ENCODE results near the gene HSPB6.

DNA sequence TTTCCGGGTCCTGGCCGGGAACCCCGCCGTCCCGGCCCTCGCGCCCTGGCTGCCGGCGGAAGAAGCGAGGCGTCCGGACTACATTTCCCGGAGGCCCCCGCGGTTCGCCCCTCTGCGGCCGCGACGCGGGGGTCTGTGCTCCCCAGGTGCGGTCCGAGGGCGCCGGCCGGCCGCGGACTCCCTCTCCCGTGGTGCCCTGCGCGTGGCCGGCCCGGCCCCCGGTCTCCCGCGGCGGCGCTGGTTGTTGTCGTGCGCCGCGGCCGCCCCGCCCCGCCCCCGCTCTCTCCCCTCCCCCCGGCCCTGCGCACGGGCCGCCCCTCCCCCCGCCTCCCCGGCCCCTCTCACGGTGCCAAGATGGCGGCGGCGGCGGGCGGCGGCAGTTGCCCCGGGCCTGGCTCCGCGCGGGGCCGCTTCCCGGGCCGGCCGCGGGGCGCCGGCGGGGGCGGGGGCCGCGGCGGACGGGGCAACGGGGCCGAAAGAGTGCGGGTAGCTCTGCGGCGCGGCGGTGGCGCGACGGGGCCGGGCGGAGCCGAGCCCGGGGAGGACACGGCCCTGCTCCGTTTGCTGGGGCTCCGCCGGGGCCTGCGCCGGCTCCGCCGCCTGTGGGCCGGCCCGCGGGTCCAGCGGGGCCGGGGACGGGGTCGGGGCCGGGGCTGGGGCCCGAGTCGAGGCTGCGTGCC, 39.0 kb downstream of the HSPB6 start, which contains the start of gene KMT2B:
- TF ChIP-seq, protein P1, sequence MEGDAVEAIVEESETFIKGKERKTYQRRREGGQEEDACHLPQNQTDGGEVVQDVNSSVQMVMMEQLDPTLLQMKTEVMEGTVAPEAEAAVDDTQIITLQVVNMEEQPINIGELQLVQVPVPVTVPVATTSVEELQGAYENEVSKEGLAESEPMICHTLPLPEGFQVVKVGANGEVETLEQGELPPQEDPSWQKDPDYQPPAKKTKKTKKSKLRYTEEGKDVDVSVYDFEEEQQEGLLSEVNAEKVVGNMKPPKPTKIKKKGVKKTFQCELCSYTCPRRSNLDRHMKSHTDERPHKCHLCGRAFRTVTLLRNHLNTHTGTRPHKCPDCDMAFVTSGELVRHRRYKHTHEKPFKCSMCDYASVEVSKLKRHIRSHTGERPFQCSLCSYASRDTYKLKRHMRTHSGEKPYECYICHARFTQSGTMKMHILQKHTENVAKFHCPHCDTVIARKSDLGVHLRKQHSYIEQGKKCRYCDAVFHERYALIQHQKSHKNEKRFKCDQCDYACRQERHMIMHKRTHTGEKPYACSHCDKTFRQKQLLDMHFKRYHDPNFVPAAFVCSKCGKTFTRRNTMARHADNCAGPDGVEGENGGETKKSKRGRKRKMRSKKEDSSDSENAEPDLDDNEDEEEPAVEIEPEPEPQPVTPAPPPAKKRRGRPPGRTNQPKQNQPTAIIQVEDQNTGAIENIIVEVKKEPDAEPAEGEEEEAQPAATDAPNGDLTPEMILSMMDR (IDR thresholded peaks at IDR 0.05; ENCODE audit: low read depth, low read length, poor library complexity, severe bottlenecking), result no peak
- TF ChIP-seq EZH2phosphoT487 (IDR thresholded peaks at IDR 0.05; ENCODE audit: borderline replicate concordance, low read length), result no peak

Data from DOHH2 (cell line).